Astrocyte (in vitro differentiated cells and primary cell): ENCODE data around the gene CD244. TPM values are rescaled to one million over a fixed set of nuclear protein-coding genes. Genes with fewer than 3 reads are reported as not detected.

Experiments
- DNase-seq: peaks from one replicate; pipeline ENCODE4 v3.0.0-alpha.2; 2010; ENCODE audit warnings: low read depth
- FAIRE-seq: peaks from 2 replicates; lab custom pipeline; 2011; peaks lifted over from hg19 to GRCh38; lab: Jason Lieb, UNC
- H2AFZ ChIP-seq: 2 replicates; pipeline ENCODE4 v1.6.0; 2012; ENCODE audit warnings: low read depth, low read length, inconsistent platforms
- H3K27ac ChIP-seq: 2 replicates; pipeline ENCODE4 v1.5.1; 2011; ENCODE audit warnings: low read depth, low read length, inconsistent platforms
- H3K27me3 ChIP-seq: 2 replicates; pipeline ENCODE4 v1.6.0; 2011; ENCODE audit warnings: low read length, inconsistent platforms; ENCODE audit not compliant: insufficient read depth
- H3K36me3 ChIP-seq: 2 replicates; pipeline ENCODE4 v1.5.1; 2011; ENCODE audit warnings: low read length, inconsistent platforms; ENCODE audit not compliant: insufficient read depth
- H3K4me1 ChIP-seq: 2 replicates; pipeline ENCODE4 v1.5.1; 2011; ENCODE audit warnings: low read length, inconsistent platforms; ENCODE audit not compliant: insufficient read depth
- H3K4me2 ChIP-seq: 2 replicates; pipeline ENCODE4 v1.6.0; 2012; ENCODE audit warnings: low read length, inconsistent platforms
- H3K4me3 ChIP-seq: 2 replicates; pipeline ENCODE4 v1.5.1; 2011; ENCODE audit warnings: low read depth, mild to moderate bottlenecking, low read length, inconsistent platforms; ENCODE audit not compliant: insufficient read depth
- H3K79me2 ChIP-seq: 2 replicates; pipeline ENCODE4 v1.6.0; 2012; ENCODE audit warnings: mild to moderate bottlenecking, low read length, inconsistent platforms; ENCODE audit not compliant: insufficient read depth
- H3K9ac ChIP-seq: 2 replicates; pipeline ENCODE4 v1.6.0; 2012; ENCODE audit warnings: mild to moderate bottlenecking, low read length, inconsistent platforms
- H3K9me3 ChIP-seq: 2 replicates; pipeline ENCODE4 v1.5.1; 2012; ENCODE audit warnings: low read depth, mild to moderate bottlenecking, low read length, inconsistent platforms; ENCODE audit not compliant: insufficient read depth
- H4K20me1 ChIP-seq: 2 replicates; pipeline ENCODE4 v1.6.0; 2012; ENCODE audit warnings: low read length, inconsistent platforms; ENCODE audit not compliant: insufficient read depth
- H3K27ac Mint-ChIP-seq: one replicate; pipeline ENCODE4 v1.8.0; 2021; ENCODE audit warnings: mild to moderate bottlenecking, mixed read lengths; ENCODE audit not compliant: unreplicated experiment
- H3K27me3 Mint-ChIP-seq: one replicate; pipeline ENCODE4 v1.8.0; 2021; ENCODE audit warnings: low read depth, mixed read lengths; ENCODE audit not compliant: unreplicated experiment
- H3K36me3 Mint-ChIP-seq: one replicate; pipeline ENCODE4 v1.8.0; 2021; ENCODE audit warnings: low read depth, mixed read lengths; ENCODE audit not compliant: unreplicated experiment
- H3K4me1 Mint-ChIP-seq: one replicate; pipeline ENCODE4 v1.8.0; 2021; ENCODE audit warnings: low read depth, mixed read lengths; ENCODE audit not compliant: unreplicated experiment
- H3K4me3 Mint-ChIP-seq: one replicate; pipeline ENCODE4 v1.8.0; 2021; ENCODE audit warnings: mild to moderate bottlenecking, moderate library complexity, mixed read lengths; ENCODE audit not compliant: unreplicated experiment
- H3K9me3 Mint-ChIP-seq: one replicate; pipeline ENCODE4 v1.8.0; 2021; ENCODE audit warnings: mild to moderate bottlenecking, mixed read lengths; ENCODE audit not compliant: unreplicated experiment
- CTCF ChIP-seq: IDR thresholded peaks from 2 replicates; pipeline ENCODE4 v1.5.1; 2011; ENCODE audit warnings: low read depth, mild to moderate bottlenecking, inconsistent platforms, low read length, moderate library complexity; ENCODE audit not compliant: insufficient read depth
- EZH2 ChIP-seq: IDR thresholded peaks from 2 replicates; pipeline ENCODE4 v1.6.1; 2012; ENCODE audit warnings: mild to moderate bottlenecking, low read length, inconsistent platforms; ENCODE audit not compliant: insufficient read depth
- total RNA-seq: library from RNA; stranded (reverse); gene quantifications from 2 replicates; pipeline ENCODE4 v1.2.1, GENCODE V29; 2021

CD244 gene
- total RNA-seq, 1 donor from 2014 or later, result not detected

DNA sequence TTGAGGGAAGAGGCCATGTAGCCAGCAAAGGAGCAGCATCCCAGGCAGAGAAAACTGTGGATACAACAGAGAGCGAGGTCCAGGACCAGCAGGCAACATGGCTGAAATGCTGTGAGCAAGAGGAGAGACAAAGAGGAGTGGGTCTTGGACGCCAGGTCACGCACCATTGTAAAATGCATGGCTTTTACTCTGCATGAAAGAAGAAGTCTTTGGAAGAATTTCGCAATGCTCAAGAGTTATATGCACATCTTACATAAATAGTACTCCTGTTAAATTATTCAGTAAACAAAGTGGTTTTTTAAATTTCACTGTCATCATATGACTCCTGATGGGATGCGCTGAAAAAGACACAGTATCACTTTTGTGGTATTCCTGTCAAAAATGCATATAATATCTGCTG, 3.5 kb downstream of the CD244 start:
- no peaks in the 10 kb centered on the region for H3K36me3 Mint-ChIP-seq
- no peaks in the 10 kb centered on the region for H3K9me3 Mint-ChIP-seq
- Histone ChIP-seq H3K4me2 (no peak overlapping the region), H3K4me3 (no peak overlapping the region), H2AFZ (no peak overlapping the region), H3K9ac (no peak overlapping the region), H3K36me3 (no peaks in the 10 kb centered on the region), H4K20me1 (no peaks in the 10 kb centered on the region), H3K79me2 (no peaks in the 10 kb centered on the region), H3K9me3 (no peaks in the 10 kb centered on the region), H3K4me1 (no peaks in the 10 kb centered on the region), H3K27me3 (no peaks in the 10 kb centered on the region), H3K27ac (no peak overlapping the region)
- no peak overlapping the region for H3K4me3 Mint-ChIP-seq
- no peaks in the 10 kb centered on the region for H3K4me1 Mint-ChIP-seq
- DNase-seq (no peak), FAIRE-seq (no peak)
- peaks cover 12% of the 10 kb centered on the region for H3K27me3 Mint-ChIP-seq
- H3K27ac Mint-ChIP-seq, result no peak overlapping the region
- no peak for TF ChIP-seq CTCF
- no peak for TF ChIP-seq EZH2

DNA sequence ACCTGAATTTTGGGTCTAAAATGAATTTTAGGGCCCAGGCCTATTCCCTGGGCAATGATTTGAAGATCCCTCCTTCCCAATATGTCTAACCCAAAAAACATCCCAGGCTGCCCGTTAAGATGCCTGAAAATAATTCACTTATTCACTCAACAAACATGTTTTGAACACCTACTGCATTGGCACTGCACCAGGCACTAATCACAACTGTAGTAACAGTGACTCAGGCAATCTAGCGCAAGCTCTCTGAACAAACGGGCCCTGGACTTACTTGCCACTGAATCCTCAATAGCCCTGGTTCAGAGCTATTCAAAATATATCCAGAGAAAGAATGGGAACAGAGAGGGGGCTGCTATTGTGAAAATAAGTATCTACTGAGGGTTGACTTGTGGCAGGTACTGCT, 4.2 kb downstream of the CD244 start:
- Histone ChIP-seq H3K9ac (no peak overlapping the region), H3K9me3 (no peaks in the 10 kb centered on the region), H3K79me2 (no peaks in the 10 kb centered on the region), H3K4me3 (no peak overlapping the region), H3K4me1 (no peaks in the 10 kb centered on the region), H3K36me3 (no peaks in the 10 kb centered on the region), H2AFZ (no peak overlapping the region), H3K27ac (no peak overlapping the region), H4K20me1 (no peaks in the 10 kb centered on the region), H3K4me2 (no peak overlapping the region), H3K27me3 (no peaks in the 10 kb centered on the region)
- H3K4me1 Mint-ChIP-seq, result no peaks in the 10 kb centered on the region
- H3K9me3 Mint-ChIP-seq, result no peaks in the 10 kb centered on the region
- DNase-seq (no peak), FAIRE-seq (no peak)
- TF ChIP-seq EZH2 (no peak), CTCF (no peak)
- H3K4me3 Mint-ChIP-seq, result no peak overlapping the region
- H3K27ac Mint-ChIP-seq, result no peak overlapping the region
- no peaks in the 10 kb centered on the region for H3K36me3 Mint-ChIP-seq
- H3K27me3 Mint-ChIP-seq, result peaks cover 14% of the 10 kb centered on the region

- no peak overlapping the region for H3K4me3 ChIP-seq
Measured at GRCh38 chr1:160858097-160858496, 4.6 kb downstream of the CD244 start.

More at GRCh38 chr1:160858097-160858496, 4.6 kb downstream of the CD244 start:
- H2AFZ ChIP-seq, result no peak overlapping the region
- FAIRE-seq (no peak), DNase-seq (no peak)
- Mint-ChIP-seq H3K4me1 (no peaks in the 10 kb centered on the region), H3K9me3 (no peaks in the 10 kb centered on the region), H3K36me3 (no peaks in the 10 kb centered on the region), H3K27ac (no peak overlapping the region), H3K4me3 (no peak overlapping the region), H3K27me3 (peaks cover 12% of the 10 kb centered on the region)
- no peak overlapping the region for H3K27ac ChIP-seq
- H3K4me2 ChIP-seq, result no peak overlapping the region
- no peaks in the 10 kb centered on the region for H4K20me1 ChIP-seq
- TF ChIP-seq CTCF (no peak), EZH2 (no peak)
- no peaks in the 10 kb centered on the region for H3K79me2 ChIP-seq
- no peaks in the 10 kb centered on the region for H3K36me3 ChIP-seq
- no peaks in the 10 kb centered on the region for H3K4me1 ChIP-seq
- no peaks in the 10 kb centered on the region for H3K27me3 ChIP-seq
- H3K9me3 ChIP-seq, result no peaks in the 10 kb centered on the region
- no peak overlapping the region for H3K9ac ChIP-seq
